GM23338 (cell line): Measurements from ENCODE around the gene FANCL. TPM values are rescaled to one million over a fixed set of nuclear protein-coding genes. Genes with fewer than 3 reads are reported as not detected.

Experiments
- ATAC-seq: fragments of 200-7000 bp; cut with Tn5 transposase; 3 replicates; pipeline ENCODE4 v1.9.1; 2020
- DNase-seq: peaks from one replicate; pipeline ENCODE4 v3.0.0-alpha.2; 2015; ENCODE audit warnings: low spot score
- H2AFZ ChIP-seq: fragments of 200-600 bp; sonication (generic); 2 replicates; pipeline ENCODE4 v1.8.0; 2016; ENCODE audit warnings: antibody characterized with exemption, mild to moderate bottlenecking, moderate library complexity
- H3F3A ChIP-seq: fragments of 200-600 bp; sonication (generic); replicated peaks from 2 replicates; pipeline ENCODE4 v1.8.0; 2017; ENCODE audit warnings: antibody characterized with exemption, mixed run types, low read depth
- H3K27ac ChIP-seq: fragments of 200-600 bp; sonication (generic); 2 replicates; pipeline ENCODE4 v1.6.1; 2016; ENCODE audit warnings: low read depth
- H3K27me3 ChIP-seq: fragments of 200-600 bp; sonication (generic); 2 replicates; pipeline ENCODE4 v1.8.0; 2016; ENCODE audit warnings: mild to moderate bottlenecking, mixed run types, moderate library complexity; ENCODE audit not compliant: insufficient read depth
- H3K36me3 ChIP-seq: fragments of 200-600 bp; sonication (generic); 2 replicates; pipeline ENCODE4 v1.8.0; 2016; ENCODE audit warnings: mild to moderate bottlenecking; ENCODE audit not compliant: insufficient read depth
- H3K4me1 ChIP-seq: fragments of 200-600 bp; sonication (generic); 2 replicates; pipeline ENCODE4 v1.8.0; 2016; ENCODE audit warnings: mild to moderate bottlenecking, moderate library complexity; ENCODE audit not compliant: insufficient read depth
- H3K4me2 ChIP-seq: fragments of 200-600 bp; sonication (generic); 2 replicates; pipeline ENCODE4 v1.7.1; 2017; ENCODE audit warnings: mixed run types
- H3K4me3 ChIP-seq: fragments of 200-600 bp; sonication (generic); 2 replicates; pipeline ENCODE4 v1.6.1; 2016; ENCODE audit warnings: mixed run types
- H3K79me2 ChIP-seq: fragments of 200-600 bp; sonication (generic); replicated peaks from 2 replicates; pipeline ENCODE4 v1.8.0; 2017; ENCODE audit warnings: mild to moderate bottlenecking; ENCODE audit not compliant: insufficient read depth
- H3K9me2 ChIP-seq: fragments of 200-600 bp; sonication (generic); 2 replicates; pipeline ENCODE4 v1.8.0; 2017; ENCODE audit not compliant: insufficient read depth
- H4K20me1 ChIP-seq: fragments of 200-600 bp; sonication (generic); replicated peaks from 2 replicates; pipeline ENCODE4 v1.8.0; 2017; ENCODE audit warnings: mild to moderate bottlenecking; ENCODE audit not compliant: insufficient read depth
- H3K27ac Mint-ChIP-seq: 2 replicates; pipeline ENCODE4 v1.8.0; 2020; ENCODE audit warnings: inconsistent platforms, mild to moderate bottlenecking, moderate library complexity, mixed read lengths
- H3K27me3 Mint-ChIP-seq: 3 replicates; pipeline ENCODE4 v1.8.0; 2022; ENCODE audit warnings: low read depth, mild to moderate bottlenecking, moderate library complexity, mixed read lengths, inconsistent platforms; ENCODE audit not compliant: insufficient read depth, poor library complexity
- H3K36me3 Mint-ChIP-seq: 3 replicates; pipeline ENCODE4 v1.8.0; 2021; ENCODE audit warnings: low read depth, mild to moderate bottlenecking, inconsistent platforms, moderate library complexity, mixed read lengths
- H3K4me1 Mint-ChIP-seq: 3 replicates; pipeline ENCODE4 v1.8.0; 2020; ENCODE audit warnings: mild to moderate bottlenecking, inconsistent platforms, mixed read lengths
- H3K4me3 Mint-ChIP-seq: 3 replicates; pipeline ENCODE4 v1.8.0; 2021; ENCODE audit warnings: moderate library complexity, mild to moderate bottlenecking, inconsistent platforms, mixed read lengths
- H3K9me3 Mint-ChIP-seq: 3 replicates; pipeline ENCODE4 v1.8.0; 2020; ENCODE audit warnings: moderate library complexity, mild to moderate bottlenecking, inconsistent platforms, mixed read lengths
- CTCF ChIP-seq, 2 experiments: fragments of 200-600 bp in 1 of 2; sonication (generic) in 1 of 2; conservative IDR thresholded peaks; 2 replicates each; pipeline versions ENCODE4 v1.5.1 to v1.6.1; 2016 to 2017; ENCODE audit warnings: antibody characterized with exemption in 2 of 2, low read depth in 2 of 2, mild to moderate bottlenecking in 2 of 2, moderate library complexity in 1 of 2
- ETS1 ChIP-seq: IDR thresholded peaks from 2 replicates; pipeline ENCODE4 v1.6.1; 2016; ENCODE audit warnings: antibody characterized with exemption
- EZH2phosphoT487 ChIP-seq: fragments of 200-600 bp; sonication (generic); IDR thresholded peaks from one replicate; pipeline ENCODE4 v1.8.1; 2018; ENCODE audit warnings: antibody characterized with exemption; ENCODE audit not compliant: unreplicated experiment
- JUNB ChIP-seq: IDR thresholded peaks from one replicate; pipeline ENCODE4 v1.6.1; 2016; ENCODE audit warnings: antibody characterized with exemption; ENCODE audit not compliant: unreplicated experiment
- POLR2AphosphoS5 ChIP-seq: IDR thresholded peaks from 2 replicates; pipeline ENCODE4 v1.6.1; 2016; ENCODE audit warnings: antibody characterized with exemption, low read depth
- ZNF114 ChIP-seq: fragments of 250-450 bp; sonication (Bioruptor Pico); IDR thresholded peaks from 2 replicates; pipeline ENCODE4 v1.5.0; 2020; ENCODE audit warnings: mild to moderate bottlenecking, moderate library complexity
- ZNF331 ChIP-seq: fragments of 250-450 bp; sonication (Bioruptor Pico); IDR thresholded peaks from 2 replicates; pipeline ENCODE4 v1.5.0; 2020; ENCODE audit warnings: low read depth, mild to moderate bottlenecking, moderate library complexity
- polyA plus RNA-seq: library from polyadenylated mRNA; unstranded; fragments of >200 nt; fragmentation: Nextera tagmentation; extraction: Ambion mirVana; gene quantifications from 2 replicates; pipeline ENCODE4 v1.2.1, GENCODE V29; 2016
- total RNA-seq: library from RNA; depleted of rRNA; stranded (reverse); fragments of >200 nt; shearing (Covaris generic); gene quantifications from 2 replicates; pipeline ENCODE4 v1.2.3, GENCODE V29; 2014
- TF ChIP-seq, protein P1 (sequence below): IDR thresholded peaks from one replicate; pipeline ENCODE4 v1.6.1; 2018; ENCODE audit warnings: antibody characterized with exemption; ENCODE audit not compliant: unreplicated experiment
- TF ChIP-seq, protein P2 (sequence below): fragments of 250-450 bp; sonication (Bioruptor Pico); IDR thresholded peaks from 2 replicates; pipeline ENCODE4 v1.5.0; 2020; ENCODE audit warnings: mild to moderate bottlenecking, moderate library complexity

FANCL gene
- total and polyA plus RNA-seq, 2 experiments from 2014 or later = 90.4 to 97.8 TPM

DNA sequence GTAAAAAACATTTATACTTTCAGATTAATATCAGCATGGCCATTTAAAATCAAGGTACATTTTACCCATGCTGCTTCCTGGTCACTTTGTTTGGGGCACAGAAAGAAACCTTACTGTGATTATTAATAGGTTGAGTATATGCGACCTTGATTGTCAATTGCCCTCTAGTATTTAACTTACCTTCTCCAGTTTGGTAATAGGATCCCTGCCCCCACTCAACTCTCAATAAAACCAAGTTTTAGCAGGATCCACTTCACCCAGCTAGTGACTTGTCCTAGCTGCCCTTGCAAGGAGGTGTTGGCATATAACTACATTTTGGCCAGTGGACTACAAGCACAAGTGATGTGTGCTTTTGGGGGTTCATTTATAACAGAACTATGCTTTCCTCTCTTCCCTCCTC, 34.3 kb downstream of the FANCL start (continued):
- TF ChIP-seq, protein P1, sequence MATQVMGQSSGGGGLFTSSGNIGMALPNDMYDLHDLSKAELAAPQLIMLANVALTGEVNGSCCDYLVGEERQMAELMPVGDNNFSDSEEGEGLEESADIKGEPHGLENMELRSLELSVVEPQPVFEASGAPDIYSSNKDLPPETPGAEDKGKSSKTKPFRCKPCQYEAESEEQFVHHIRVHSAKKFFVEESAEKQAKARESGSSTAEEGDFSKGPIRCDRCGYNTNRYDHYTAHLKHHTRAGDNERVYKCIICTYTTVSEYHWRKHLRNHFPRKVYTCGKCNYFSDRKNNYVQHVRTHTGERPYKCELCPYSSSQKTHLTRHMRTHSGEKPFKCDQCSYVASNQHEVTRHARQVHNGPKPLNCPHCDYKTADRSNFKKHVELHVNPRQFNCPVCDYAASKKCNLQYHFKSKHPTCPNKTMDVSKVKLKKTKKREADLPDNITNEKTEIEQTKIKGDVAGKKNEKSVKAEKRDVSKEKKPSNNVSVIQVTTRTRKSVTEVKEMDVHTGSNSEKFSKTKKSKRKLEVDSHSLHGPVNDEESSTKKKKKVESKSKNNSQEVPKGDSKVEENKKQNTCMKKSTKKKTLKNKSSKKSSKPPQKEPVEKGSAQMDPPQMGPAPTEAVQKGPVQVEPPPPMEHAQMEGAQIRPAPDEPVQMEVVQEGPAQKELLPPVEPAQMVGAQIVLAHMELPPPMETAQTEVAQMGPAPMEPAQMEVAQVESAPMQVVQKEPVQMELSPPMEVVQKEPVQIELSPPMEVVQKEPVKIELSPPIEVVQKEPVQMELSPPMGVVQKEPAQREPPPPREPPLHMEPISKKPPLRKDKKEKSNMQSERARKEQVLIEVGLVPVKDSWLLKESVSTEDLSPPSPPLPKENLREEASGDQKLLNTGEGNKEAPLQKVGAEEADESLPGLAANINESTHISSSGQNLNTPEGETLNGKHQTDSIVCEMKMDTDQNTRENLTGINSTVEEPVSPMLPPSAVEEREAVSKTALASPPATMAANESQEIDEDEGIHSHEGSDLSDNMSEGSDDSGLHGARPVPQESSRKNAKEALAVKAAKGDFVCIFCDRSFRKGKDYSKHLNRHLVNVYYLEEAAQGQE = no peak
- TF ChIP-seq CTCF (conservative IDR thresholded peaks at IDR 0.05; ENCODE audit: low read depth in 2 of 2) = no peak
- TF ChIP-seq ZNF114 (CRISPR knock-in tag) = no peak
- TF ChIP-seq POLR2AphosphoS5 = no peak
- TF ChIP-seq EZH2phosphoT487 = no peak
- no peak for TF ChIP-seq ZNF331 (CRISPR knock-in tag)
- TF ChIP-seq JUNB = no peak
- no peak for TF ChIP-seq ETS1

GRCh38 chr2:58204195-58204959, 36.7 kb downstream of the FANCL start:
- DNase-seq = no peak
- Mint-ChIP-seq H3K4me1 (peaks cover 31% of the 10 kb centered on the region), H3K36me3 (peaks cover 19% of the 10 kb centered on the region; the same call in 2 of the 3 replicates), H3K4me3 (no peak overlapping the region), H3K27me3 (no peaks in the 10 kb centered on the region), H3K27ac (0 out of 2 replicates have a peak overlapping the region, but pooled peaks have one; percentile 12), H3K9me3 (no peaks in the 10 kb centered on the region)
- Histone ChIP-seq H3K4me1 (peaks cover 7% of the 10 kb centered on the region; the same call in 1 of the 2 replicates), H3K9me2 (no peaks in the 10 kb centered on the region), H3K79me2 (no peaks in the 10 kb centered on the region; the same call in 1 of the 2 replicates), H3K27me3 (no peaks in the 10 kb centered on the region), H2AFZ (no peak overlapping the region), H3K27ac (no peak overlapping the region), H3K36me3 (peaks cover 4% of the 10 kb centered on the region; the same call in 1 of the 2 replicates), H3K4me3 (no peak overlapping the region), H3F3A (no peaks in the 10 kb centered on the region), H3K4me2 (no peak overlapping the region), H4K20me1 (no peaks in the 10 kb centered on the region)
- no peak for ATAC-seq
- TF ChIP-seq, protein P2, sequence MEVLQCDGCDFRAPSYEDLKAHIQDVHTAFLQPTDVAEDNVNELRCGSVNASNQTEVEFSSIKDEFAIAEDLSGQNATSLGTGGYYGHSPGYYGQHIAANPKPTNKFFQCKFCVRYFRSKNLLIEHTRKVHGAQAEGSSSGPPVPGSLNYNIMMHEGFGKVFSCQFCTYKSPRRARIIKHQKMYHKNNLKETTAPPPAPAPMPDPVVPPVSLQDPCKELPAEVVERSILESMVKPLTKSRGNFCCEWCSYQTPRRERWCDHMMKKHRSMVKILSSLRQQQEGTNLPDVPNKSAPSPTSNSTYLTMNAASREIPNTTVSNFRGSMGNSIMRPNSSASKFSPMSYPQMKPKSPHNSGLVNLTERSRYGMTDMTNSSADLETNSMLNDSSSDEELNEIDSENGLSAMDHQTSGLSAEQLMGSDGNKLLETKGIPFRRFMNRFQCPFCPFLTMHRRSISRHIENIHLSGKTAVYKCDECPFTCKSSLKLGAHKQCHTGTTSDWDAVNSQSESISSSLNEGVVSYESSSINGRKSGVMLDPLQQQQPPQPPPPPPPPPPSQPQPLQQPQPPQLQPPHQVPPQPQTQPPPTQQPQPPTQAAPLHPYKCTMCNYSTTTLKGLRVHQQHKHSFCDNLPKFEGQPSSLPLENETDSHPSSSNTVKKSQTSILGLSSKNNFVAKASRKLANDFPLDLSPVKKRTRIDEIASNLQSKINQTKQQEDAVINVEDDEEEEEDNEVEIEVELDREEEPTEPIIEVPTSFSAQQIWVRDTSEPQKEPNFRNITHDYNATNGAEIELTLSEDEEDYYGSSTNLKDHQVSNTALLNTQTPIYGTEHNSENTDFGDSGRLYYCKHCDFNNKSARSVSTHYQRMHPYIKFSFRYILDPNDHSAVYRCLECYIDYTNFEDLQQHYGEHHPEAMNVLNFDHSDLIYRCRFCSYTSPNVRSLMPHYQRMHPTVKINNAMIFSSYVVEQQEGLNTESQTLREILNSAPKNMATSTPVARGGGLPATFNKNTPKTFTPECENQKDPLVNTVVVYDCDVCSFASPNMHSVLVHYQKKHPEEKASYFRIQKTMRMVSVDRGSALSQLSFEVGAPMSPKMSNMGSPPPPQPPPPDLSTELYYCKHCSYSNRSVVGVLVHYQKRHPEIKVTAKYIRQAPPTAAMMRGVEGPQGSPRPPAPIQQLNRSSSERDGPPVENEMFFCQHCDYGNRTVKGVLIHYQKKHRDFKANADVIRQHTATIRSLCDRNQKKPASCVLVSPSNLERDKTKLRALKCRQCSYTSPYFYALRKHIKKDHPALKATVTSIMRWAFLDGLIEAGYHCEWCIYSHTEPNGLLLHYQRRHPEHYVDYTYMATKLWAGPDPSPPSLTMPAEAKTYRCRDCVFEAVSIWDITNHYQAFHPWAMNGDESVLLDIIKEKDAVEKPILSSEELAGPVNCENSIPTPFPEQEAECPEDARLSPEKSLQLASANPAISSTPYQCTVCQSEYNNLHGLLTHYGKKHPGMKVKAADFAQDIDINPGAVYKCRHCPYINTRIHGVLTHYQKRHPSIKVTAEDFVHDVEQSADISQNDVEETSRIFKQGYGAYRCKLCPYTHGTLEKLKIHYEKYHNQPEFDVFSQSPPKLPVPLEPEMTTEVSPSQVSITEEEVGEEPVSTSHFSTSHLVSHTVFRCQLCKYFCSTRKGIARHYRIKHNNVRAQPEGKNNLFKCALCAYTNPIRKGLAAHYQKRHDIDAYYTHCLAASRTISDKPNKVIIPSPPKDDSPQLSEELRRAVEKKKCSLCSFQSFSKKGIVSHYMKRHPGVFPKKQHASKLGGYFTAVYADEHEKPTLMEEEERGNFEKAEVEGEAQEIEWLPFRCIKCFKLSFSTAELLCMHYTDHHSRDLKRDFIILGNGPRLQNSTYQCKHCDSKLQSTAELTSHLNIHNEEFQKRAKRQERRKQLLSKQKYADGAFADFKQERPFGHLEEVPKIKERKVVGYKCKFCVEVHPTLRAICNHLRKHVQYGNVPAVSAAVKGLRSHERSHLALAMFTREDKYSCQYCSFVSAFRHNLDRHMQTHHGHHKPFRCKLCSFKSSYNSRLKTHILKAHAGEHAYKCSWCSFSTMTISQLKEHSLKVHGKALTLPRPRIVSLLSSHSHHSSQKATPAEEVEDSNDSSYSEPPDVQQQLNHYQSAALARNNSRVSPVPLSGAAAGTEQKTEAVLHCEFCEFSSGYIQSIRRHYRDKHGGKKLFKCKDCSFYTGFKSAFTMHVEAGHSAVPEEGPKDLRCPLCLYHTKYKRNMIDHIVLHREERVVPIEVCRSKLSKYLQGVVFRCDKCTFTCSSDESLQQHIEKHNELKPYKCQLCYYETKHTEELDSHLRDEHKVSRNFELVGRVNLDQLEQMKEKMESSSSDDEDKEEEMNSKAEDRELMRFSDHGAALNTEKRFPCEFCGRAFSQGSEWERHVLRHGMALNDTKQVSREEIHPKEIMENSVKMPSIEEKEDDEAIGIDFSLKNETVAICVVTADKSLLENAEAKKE (CRISPR knock-in tag) = no peak
- TF ChIP-seq CTCF (conservative IDR thresholded peaks at IDR 0.05; ENCODE audit: low read depth in 2 of 2) = no peak
